Stimulated activated naive CD4-positive, alpha-beta T cell treated with Interleukin-2 at 50 U/mL for 16 hours (primary cell): Measurements from ENCODE around the gene DNAJC1.
"Not testable (repeated sequence)": the region's sequence is repeated elsewhere in the genome, so short reads cannot be mapped to it uniquely, and the experiment has no call there.

ENCODE experiments used
- DNase-seq: peaks from one replicate; lab custom pipeline; 2025; lab: John Stamatoyannopoulos, UW

The DNAJC1 gene, protein sequence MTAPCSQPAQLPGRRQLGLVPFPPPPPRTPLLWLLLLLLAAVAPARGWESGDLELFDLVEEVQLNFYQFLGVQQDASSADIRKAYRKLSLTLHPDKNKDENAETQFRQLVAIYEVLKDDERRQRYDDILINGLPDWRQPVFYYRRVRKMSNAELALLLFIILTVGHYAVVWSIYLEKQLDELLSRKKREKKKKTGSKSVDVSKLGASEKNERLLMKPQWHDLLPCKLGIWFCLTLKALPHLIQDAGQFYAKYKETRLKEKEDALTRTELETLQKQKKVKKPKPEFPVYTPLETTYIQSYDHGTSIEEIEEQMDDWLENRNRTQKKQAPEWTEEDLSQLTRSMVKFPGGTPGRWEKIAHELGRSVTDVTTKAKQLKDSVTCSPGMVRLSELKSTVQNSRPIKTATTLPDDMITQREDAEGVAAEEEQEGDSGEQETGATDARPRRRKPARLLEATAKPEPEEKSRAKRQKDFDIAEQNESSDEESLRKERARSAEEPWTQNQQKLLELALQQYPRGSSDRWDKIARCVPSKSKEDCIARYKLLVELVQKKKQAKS

DNA sequence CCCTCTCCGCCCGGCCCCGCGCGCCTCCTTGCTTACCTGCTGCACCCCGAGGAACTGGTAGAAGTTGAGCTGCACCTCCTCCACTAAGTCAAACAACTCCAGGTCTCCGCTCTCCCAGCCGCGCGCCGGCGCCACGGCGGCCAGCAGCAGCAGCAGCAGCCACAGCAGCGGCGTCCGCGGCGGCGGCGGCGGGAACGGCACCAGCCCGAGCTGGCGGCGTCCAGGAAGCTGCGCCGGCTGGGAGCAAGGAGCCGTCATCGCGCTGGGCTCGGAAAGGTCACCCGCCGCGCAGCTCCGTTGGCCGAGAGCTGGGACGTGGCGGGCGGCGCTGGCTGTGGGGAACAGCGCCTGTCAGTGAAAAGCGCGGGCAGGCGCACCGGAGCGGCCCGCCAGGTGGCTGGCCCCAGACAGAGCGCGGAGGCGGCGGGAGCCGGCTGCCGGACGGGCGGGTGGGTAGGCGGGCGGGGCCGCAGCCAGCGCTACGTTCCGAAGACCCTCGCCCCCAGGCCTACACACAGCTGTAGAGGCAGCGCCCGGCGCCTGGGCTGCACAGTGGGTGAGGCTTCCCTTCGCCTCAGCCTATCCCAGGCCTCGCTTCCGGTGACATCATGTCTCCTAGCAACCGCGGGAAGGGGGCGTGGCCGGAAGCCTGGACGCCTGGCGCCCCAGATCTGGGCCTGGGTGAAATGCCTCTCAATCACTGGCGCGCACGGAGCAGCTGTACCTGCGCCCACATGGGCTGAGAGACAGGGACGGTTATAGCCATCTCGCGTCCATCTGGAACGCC is at the start of gene DNAJC1:
DNAJC1 (minus strand) TSS at position 554 of the 787 bp plus-strand sequence; CDS start at position 258, 296 bp downstream.
- peak; percentile 97 for DNase-seq

DNA sequence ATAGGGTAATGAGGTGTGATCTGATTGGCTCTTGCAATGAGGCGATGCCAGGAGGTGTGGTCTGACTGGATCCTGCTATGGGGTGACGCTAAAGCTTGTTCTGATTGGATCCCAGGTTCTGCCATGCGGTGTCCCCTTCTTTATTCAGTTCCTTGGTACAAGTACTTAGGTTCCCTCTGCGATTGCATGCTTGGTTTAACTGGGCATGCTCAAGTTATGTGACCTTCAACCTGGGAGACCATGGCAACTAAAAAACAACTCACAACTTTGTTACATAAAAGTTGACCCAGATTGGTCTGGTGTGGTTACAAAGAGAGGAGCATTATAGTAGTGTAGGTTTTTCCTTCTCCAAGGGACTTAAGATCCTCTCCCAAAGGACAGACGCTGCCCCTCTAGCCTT is 49.5 kb upstream of the DNAJC1 start:
- DNase-seq, result no peak

DNA sequence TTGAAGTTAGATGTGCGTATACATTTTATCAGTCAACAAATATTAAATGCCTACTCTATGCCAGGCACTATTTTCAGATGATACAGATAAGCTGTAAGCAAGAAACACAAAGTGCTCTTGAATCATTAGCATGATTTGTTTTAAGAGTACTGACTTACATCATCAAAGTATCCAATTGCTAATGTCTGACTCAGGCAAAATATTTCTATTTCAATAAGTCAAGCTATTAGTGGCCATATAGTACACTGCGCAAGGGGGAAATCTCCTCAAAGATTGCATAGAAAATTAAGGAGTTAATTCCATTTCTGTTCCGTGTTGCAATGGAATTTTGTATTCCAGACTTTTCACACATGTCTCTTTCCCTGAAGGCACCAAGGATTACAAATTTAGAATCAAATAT is 46.1 kb upstream of the DNAJC1 start:
- DNase-seq, result no peak

DNA sequence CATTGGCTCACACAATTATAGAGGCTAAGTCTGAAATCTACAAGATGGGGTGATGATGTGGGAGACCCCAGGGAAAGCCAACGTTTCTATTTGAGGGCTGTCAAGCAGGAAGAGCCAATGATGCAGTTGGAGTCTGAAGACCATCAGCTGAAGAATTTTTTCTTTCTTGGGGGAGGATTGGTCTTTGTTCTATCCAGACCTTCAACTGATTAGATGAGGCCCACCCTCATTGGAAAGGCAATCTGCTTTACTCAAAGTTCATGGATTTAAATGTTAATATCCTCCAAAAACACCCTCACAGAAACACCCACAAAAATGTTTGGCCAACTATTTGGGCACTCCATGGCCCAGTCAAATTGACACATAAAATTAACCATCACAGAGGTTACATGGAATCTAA is 44.3 kb upstream of the DNAJC1 start:
- DNase-seq, result no peak

DNA sequence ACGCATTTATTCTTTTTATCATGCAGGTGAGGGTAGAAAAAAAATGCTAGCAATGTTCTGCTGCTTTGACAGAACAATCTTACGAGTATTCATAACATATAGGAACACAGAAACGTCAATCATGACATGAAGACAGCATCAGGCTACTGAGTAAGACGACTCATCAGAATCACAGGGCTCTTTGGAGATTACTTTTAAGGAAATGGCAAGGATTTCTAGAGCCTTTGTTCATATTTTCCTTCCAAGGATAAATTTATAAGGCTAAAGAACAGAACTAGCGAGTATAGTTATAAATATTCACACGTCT is 39.8 kb upstream of the DNAJC1 start:
- no peak for DNase-seq

DNA sequence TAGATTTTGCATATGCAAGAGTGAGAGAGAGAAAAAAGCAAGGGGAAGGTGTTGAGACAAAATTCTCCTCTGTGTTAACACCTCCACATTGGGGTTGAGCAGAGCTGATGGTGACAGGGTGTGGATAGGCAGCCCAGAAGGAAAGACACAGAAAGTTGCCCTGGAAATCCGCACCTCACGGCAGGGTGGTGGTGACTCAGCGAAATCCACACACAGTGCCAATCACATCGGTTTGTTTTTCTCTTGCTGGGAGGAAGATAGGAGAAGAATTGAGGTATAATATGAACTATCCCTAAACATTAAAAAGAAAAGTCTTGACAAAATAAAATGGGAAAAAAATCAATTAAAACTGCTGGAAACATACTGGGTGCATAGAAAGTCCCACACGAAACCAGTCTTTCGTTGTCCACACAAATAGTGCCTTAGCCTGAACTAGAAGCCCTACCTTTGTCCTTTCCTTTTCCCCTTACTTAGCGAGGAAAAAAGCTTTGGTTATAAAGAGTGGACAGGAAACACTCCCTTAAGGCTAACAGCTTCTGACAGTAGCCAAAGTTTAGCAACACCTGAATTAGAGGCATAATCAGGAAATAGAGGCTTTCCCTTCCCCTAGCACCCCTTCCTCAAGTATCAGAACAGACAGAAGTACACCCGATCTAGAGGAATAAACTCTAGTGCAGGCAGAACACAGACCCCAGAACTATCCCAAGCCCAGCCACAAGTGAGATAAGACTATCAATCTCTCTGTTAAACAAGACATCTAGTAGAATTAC is 39.2 kb upstream of the DNAJC1 start:
- no peak for DNase-seq

DNA sequence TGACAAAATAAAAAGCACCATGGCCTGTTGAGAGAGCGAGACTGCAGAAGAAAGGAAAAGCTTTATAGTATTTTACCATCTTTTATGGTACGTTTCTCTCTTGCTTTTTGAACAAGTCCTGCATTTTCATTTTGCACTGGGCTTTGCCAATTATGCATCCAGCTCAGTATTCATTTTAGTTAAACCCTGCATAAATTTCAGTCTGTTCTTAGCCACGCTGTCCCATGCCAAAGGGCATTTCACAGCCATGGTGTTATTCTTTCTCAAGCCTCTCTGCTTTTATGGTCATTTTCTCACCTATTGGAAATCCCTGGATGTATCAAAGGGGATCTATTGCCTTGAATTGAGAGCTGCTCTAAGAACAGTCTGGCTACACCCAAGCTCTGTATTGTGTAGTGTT is 30.8 kb upstream of the DNAJC1 start:
- no peak for DNase-seq

DNA sequence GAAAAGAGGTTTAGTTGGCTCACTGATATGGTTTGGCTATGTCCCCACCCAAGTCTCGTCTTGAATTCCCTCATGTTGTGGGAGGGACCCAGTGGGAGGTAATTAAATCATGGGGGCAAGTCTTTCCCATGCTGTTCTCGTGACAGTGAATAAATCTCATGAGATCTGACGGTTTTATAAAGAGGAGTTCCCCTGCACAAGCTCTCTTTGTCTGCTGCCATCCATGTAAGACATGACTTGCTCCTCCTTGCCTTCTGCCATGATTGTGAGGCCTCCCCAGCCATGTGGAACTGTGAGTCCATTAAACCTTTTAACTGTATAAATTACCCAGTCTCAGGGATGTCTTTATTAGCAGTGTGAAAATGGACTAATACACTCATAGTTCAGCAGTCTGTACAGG is 28.7 kb upstream of the DNAJC1 start:
- not testable (repeated sequence) for DNase-seq

DNA sequence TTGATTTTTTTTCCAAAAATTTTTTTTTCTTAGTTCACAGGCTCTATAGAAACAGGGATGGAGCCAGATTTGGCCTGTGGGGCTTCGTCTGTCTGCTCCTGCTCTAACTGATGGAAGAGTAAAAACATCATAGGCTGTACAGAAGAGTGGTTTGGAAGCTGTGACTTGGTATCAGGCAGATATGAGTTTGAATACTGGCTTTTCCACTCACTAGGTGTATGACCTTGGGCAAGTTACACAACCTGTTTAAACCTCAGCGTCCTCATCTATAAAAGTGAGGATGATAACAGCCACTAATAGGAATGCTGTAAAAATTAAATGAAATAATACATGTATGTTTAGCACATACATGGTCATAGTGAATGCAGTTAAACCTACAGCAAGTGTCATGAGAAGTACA is 26.9 kb upstream of the DNAJC1 start:
- no peak for DNase-seq

DNA sequence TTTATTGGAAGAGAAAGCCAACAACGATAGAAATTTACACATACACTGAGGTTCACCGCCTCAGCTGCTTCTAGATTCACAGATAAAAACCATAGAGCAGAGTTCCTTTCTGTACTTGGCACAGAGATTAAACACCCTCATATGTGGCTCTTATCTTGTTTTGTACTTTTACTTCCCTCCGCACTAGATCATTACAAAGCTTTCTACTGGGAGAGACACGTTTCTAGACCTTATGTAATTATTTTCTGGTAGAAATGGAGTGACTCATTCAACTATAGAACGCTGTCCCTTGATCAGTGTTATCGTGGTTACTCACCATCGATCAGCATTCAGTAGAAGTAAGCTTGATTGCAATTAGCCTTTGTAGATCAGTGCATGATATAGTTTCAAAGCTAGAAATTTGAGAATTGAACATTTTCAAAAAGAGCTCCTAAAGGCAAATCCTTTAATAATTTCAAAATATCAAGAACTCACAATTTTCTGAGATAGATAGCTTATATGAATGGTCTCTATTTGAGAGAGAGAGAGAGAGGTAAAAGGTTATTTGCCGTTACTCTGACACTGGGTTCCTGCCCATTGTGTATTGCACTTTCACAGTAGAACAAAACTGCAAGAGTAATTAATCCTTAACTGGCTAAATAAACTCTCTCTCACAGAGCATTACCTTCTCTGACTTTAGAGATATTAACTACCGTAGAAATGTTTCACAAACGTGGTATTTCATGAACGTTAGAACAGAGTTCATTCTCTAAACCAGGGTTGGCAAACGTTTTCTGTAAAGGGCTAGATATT is 26.1 kb upstream of the DNAJC1 start:
- no peak for DNase-seq

DNA sequence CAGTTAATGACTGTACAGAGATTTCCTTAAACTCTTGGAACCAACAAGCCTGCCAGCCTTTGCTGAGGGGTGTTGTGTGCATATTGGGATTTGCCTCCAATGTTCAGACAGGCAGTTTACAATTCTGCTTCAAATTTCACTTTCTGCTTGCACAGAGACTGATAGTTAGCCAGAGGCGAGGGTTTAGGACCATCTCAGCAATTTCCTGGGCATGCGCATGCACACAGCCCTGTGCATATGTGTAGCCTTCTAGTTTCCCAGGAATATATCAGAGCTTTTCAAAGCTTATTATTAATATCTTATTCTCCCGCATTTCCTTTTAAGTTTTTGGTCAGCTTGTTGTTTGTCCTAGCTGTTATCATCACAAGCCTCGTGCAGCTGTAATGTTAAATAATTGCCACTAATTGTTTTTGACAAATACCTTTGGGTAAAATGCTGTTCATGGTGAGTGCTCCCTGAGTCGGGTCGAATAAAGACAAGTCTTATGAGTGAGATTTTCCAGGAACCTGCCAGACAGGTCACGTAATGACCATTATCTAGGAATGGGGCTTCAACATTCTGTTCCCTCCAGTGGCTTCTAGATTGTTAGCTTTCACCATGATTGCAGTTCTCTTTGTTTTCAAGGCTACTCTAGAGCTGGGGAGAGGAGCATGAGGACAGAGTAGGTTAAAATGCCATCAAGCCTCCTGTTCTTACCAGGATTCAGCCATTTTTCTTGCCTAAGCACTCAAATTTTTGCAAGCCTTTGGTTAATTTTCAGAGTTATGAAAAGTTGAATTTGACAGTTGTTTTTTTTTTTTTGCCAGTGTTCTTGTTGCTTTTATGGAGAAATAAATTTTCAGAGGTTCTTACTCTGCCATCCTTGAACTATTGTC is 24.1 kb upstream of the DNAJC1 start:
- no peak for DNase-seq

DNA sequence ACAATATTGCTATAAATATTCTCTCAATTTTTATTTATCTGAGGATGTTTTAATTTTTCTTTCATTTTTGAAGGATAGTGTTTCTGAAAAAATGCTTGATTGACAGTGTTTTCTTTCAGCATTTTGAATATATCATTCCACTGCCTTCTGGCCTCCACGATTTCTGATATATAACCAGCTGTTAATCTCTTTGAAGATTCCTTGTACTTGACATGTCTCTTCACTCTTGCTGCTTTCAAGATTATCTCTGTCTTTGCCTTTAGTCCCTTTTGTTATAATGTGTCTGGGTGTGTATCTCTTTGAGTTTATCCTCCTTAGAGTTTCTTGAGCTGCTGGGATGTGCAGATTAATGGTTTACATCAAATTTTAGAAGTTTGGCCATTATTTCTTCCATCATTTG is 22.8 kb upstream of the DNAJC1 start:
- DNase-seq, result no peak

DNA sequence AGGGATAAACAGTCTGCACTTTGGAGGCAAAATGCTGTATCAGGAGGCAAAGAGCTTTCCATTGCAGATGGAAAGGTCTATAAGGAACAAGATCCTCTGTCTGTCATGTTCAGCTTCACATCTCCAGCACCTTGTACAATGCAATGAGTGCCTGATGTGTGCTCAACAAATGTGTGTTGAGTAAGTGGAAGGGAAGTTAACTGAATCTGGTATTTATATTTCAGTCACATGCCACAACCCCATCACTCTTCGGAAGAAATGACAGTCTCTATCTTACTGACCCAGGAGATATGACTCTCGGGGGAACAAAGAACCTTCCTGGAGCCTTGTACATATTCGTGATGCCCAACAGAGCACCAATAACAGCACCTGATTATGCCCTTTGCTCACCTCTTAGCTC is 20.0 kb upstream of the DNAJC1 start:
- no peak for DNase-seq

DNA sequence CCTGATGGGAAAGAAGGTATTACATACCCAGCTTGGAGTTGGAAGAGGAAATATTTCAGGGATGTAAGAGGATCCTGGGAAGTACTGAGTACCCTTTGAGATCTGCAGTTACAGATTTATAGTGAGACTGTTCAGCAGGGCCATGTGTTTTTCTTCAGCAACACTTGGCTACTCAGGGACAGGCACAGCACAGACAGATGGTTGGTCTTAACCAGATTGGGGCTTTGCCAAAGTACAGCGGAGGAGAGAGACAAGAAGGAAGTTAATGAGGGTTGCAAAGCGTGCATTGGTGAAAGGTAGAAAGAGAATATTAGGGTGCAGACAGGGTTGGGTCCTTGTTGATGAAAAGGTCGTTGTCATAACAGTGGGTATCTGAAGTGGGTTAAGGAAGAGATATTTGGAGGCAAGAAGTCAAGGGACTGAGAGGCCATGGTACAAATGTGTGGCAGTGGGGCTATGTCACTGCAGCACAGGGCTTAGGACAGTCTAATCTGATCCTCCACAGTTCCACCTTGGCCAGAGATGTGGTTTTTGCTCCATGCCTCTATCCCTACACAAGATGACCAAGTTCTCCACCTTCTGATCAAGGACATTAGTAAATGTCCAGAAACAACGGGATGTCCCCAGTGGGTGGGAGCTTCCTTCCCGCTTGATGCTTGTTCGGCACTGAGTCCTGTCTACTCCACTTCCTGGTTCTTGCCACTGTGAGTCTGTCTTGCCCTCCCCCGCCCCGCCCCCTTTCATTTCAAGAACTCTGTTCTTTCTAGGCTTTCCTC is 18.9 kb upstream of the DNAJC1 start:
- peak; percentile 58 for DNase-seq

DNA sequence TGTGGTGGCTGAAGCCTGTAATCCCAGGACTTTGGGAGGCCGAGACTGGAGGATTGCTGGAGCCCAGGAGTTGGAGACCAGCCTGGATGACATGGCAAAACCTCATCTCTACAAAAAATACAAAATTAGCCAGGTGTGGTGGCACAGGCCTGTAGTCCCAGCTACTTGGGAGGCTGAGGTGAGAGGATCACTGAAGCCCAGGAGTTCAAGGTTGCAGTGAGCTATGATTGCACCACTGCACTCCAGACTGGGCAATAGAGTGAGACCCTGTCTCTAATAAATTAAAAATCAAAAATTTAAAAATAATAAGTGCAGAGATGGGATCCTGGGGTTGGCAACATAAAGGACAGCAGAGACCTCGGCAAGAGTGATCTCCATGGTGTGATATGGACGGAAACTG is 17.6 kb upstream of the DNAJC1 start:
- DNase-seq, result not testable (repeated sequence)

DNA sequence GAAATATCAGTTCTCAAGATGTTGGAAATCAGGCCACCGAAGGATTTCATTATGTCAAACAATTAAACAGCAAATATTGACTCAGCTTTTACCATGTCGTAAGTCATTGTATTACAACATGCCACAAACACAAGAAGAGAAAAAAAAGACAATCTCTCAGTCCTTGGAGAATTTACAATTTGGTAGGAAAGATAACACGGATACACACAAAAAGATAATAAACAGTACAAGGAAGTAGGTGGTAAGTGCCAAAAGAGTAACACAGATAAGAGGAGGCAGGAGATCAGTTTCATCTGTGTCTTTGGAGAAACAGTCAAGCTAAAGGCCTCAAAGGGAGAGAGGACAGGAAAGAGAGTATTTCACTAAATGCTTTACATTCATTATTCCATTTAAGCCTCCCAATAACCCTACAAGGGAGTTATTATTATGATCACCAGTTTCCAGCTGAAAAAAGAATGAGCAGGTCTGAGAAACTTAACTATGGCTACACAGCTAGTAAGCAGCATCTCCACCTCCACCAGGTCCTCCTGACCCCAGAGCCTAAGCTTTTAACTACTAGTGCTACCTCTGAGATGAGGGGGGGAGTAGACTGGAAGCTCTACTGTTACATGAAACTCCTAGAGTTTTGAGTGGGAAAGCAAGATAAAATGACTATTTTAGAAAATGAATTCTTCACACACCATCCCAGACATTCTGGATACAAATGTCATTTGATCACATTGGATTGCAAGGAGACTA is 13.9 kb upstream of the DNAJC1 start:
- DNase-seq, result no peak

DNA sequence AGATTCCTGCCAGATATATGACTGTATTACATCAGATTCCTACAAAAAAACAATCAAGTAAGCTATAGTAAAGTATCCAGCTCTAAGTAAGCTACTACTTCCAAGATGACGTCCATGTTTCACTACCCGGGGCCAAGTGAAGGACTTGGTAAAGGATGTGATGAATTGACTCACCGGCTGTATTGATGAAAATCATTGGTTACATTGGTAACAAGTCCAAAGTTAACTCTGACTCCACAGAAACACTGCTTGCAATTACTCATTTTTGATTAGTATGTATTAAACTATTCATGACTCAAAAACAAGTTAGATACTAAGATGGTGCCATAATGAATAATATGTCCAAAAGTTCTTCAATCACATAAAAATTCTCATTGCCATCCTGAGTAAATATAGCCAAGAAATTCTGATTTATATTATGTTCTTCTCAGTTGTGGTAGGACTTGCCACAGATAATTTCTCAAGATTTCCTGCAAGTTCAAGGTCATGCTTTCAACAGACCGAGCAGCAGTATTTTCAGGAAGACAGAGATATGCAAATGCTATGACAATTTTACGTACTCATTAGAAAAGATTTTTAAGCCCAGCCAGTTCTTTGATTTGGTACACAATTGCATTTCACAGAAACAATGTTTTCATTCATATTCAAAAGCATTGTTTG is 12.6 kb upstream of the DNAJC1 start:
- DNase-seq, result no peak

DNA sequence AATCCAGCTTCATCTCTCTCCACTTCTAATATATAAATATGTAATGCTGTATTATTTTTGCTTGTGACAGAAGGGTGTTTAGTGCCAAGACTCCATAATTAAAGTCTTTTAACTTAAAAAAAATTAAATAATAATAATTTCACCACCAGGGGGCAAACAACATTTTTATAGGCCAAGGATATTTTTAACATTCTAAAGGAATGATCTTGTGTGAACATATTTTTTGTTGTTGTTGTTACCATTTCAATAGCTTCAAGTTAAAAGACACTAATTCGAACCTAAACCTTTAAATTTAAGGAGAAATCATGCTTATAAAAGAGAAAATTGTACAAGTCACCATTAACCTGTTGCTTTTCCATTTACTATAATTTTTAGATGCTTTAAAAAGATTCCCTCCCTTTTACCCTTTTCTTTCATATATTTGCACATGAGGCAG is 7.5 kb upstream of the DNAJC1 start:
- no peak for DNase-seq

DNA sequence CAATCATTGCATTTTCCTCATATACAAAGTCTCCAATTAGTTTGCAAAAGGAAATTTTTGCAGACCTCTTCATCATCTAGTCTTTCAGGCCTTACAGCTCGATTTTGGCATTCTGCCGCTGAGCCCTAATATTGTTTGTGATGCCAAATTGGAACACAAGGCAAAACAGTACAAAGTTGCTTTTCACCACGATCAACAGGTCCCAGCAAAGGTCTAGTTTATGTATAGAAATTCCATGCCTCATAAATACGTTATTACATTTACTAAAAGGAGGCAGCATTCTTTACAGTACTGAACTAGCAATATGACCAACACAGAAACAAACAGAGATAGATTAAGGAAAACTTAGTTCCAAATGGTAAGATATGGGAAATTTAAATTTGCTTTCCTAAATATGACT is 7.0 kb upstream of the DNAJC1 start:
- DNase-seq, result no peak
